Keratinocyte (primary cell): ENCODE data around the gene ATP8A2. TPM values are rescaled to one million over a fixed set of nuclear protein-coding genes. Genes with fewer than 3 reads are reported as not detected.

Source experiments
- DNase-seq: peaks from one replicate; pipeline ENCODE4 v3.0.0-alpha.2; 2011; ENCODE audit warnings: low read depth, missing footprints, low spot score
- FAIRE-seq: peaks from 2 replicates; lab custom pipeline; 2011; peaks lifted over from hg19 to GRCh38; lab: Jason Lieb, UNC
- H2AFZ ChIP-seq: 2 replicates; pipeline ENCODE4 v1.6.0; 2012; ENCODE audit warnings: low read length, control low read depth, inconsistent platforms; ENCODE audit not compliant: control insufficient read depth
- H3K27ac ChIP-seq: 2 replicates; pipeline ENCODE4 v1.5.1; 2011; ENCODE audit warnings: low read length; ENCODE audit not compliant: control insufficient read depth, insufficient read depth
- H3K27me3 ChIP-seq: 3 replicates; pipeline ENCODE4 v1.6.0; 2011; ENCODE audit warnings: low read length; ENCODE audit not compliant: control insufficient read depth, insufficient read depth; ENCODE audit errors: extremely low read depth
- H3K36me3 ChIP-seq, 2 experiments: 2 replicates in 1 of 2; 3 replicates in 1 of 2; pipeline ENCODE4 v1.5.1; 2011; ENCODE audit warnings: low read length in 2 of 2, mild to moderate bottlenecking in 1 of 2; ENCODE audit not compliant: control insufficient read depth in 2 of 2, insufficient read depth in 2 of 2; ENCODE audit errors: extremely low read depth in 1 of 2
- H3K4me1 ChIP-seq: 3 replicates; pipeline ENCODE4 v1.5.1; 2011; ENCODE audit warnings: low read length; ENCODE audit not compliant: control insufficient read depth, insufficient read depth; ENCODE audit errors: extremely low read depth
- H3K4me2 ChIP-seq: 3 replicates; pipeline ENCODE4 v1.6.0; 2011; ENCODE audit warnings: low read depth, low read length; ENCODE audit not compliant: control insufficient read depth, insufficient read depth; ENCODE audit errors: extremely low read depth
- H3K4me3 ChIP-seq, 3 experiments: fragments of 200-600 bp in 1 of 3; sonication (generic) in 1 of 3; 2 replicates in 2 of 3; 3 replicates in 1 of 3; pipeline ENCODE4 v1.5.1; 2011 to 2016; ENCODE audit warnings: low read length in 3 of 3, mild to moderate bottlenecking in 3 of 3, control low read depth in 2 of 3, inconsistent platforms in 1 of 3, low read depth in 1 of 3, mixed read lengths in 1 of 3, mixed run types in 1 of 3, moderate library complexity in 1 of 3; ENCODE audit not compliant: control insufficient read depth in 2 of 3, insufficient read depth in 2 of 3; ENCODE audit errors: extremely low read depth in 1 of 3
- H3K79me2 ChIP-seq: 2 replicates; pipeline ENCODE4 v1.6.0; 2012; ENCODE audit warnings: low read length; ENCODE audit not compliant: control insufficient read depth, insufficient read depth
- H3K9ac ChIP-seq: 3 replicates; pipeline ENCODE4 v1.6.0; 2011; ENCODE audit warnings: low read length; ENCODE audit not compliant: control insufficient read depth, insufficient read depth; ENCODE audit errors: extremely low read depth
- H3K9me1 ChIP-seq: 3 replicates; pipeline ENCODE4 v1.6.0; 2011; ENCODE audit warnings: low read length; ENCODE audit not compliant: control insufficient read depth, insufficient read depth; ENCODE audit errors: extremely low read depth
- H3K9me3 ChIP-seq: 2 replicates; pipeline ENCODE4 v1.5.1; 2012; ENCODE audit warnings: low read depth, low read length; ENCODE audit not compliant: control insufficient read depth
- H4K20me1 ChIP-seq: 3 replicates; pipeline ENCODE4 v1.6.0; 2011; ENCODE audit warnings: low read length; ENCODE audit not compliant: control insufficient read depth, insufficient read depth; ENCODE audit errors: extremely low read depth
- EZH2 ChIP-seq: IDR thresholded peaks from one replicate; pipeline ENCODE4 v1.6.1; 2012; ENCODE audit warnings: inconsistent platforms, mild to moderate bottlenecking, low read length, moderate library complexity
- dilution Hi-C: fragments of 300-500 bp; cut with MboI; formaldehyde crosslinking; loops from one replicate; pipeline ENCODE4 v1.7.0; 2020; ENCODE audit warnings: low sequenced_read_pairs; ENCODE audit not compliant: extremely low pct_ligation_motif_present
- polyA plus RNA-seq, 5 experiments: library from polyadenylated mRNA; depleted of rRNA in 3 of 5; stranded (reverse) in 3 of 5; stranded (forward) in 1 of 5; unstranded in 1 of 5; fragments of >200 nt; gene quantifications; 1 replicate in 1 of 5; 2 replicates in 3 of 5; 3 replicates in 1 of 5; pipeline versions ENCODE4 v1.2.1 to v1.2.3, GENCODE V29; 2011 to 2012; ENCODE audit warnings: missing spikeins in 2 of 5, low read depth in 1 of 5, low replicate concordance in 1 of 5
- small RNA-seq, 3 experiments: library from RNA; depleted of rRNA; stranded (forward); fragments of <200 nt; gene quantifications; one replicate each; pipeline ENCODE3, GENCODE V24; 2012; ENCODE audit warnings: low read depth in 3 of 3, low replicate concordance in 1 of 3; ENCODE audit not compliant: insufficient read length in 3 of 3
- TF ChIP-seq, protein P1 (sequence below), 3 experiments: IDR thresholded peaks in 1 of 3; conservative IDR thresholded peaks in 1 of 3; optimal IDR thresholded peaks in 1 of 3; 2 replicates in 2 of 3; 3 replicates in 1 of 3; pipeline versions ENCODE3 to v1.5.1; 2011; ENCODE audit warnings: low read length in 3 of 3, mild to moderate bottlenecking in 3 of 3, moderate library complexity in 2 of 3, control low read depth in 1 of 3, inconsistent platforms in 1 of 3; ENCODE audit not compliant: insufficient read depth in 2 of 3; ENCODE audit errors: extremely low read depth in 1 of 3

The ATP8A2 gene
- polyA plus RNA-seq, 1 donor (not counting 4 experiments of a cell fraction or from before 2014, with no cell fraction given): 0.16 TPM

DNA sequence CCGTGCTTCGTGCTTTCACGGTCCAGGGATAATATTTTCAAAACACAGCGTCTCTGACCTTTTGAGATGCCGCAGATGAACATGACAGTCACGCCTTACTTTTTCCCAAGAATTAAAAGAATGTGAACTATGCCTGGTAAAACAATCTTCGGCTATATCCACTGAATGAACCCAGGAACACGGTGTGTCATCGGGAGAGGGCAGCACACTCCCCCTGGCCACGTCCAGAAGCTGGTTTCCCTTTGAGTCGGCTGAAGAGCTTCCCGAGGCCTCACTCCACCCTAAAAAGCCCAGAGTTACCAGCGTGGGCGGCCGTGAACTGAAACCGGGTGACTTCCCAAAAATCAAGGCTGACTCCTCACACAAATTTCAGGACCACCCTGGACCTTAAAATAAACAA is 702.9 kb downstream of the ATP8A2 start:
- Histone ChIP-seq H3K4me3 (no peak overlapping the region), H3K9ac (no peak overlapping the region), H3K4me2 (peak overlapping the region; percentile 56), H2AFZ (peak overlapping the region; percentile 27), H3K9me1 (no peaks in the 10 kb centered on the region), H3K36me3 (no peaks in the 10 kb centered on the region), H3K4me1 (peaks cover 2% of the 10 kb centered on the region), H3K27ac (no peak overlapping the region), H3K9me3 (no peaks in the 10 kb centered on the region), H4K20me1 (no peaks in the 10 kb centered on the region), H3K27me3 (no peaks in the 10 kb centered on the region), H3K79me2 (no peaks in the 10 kb centered on the region)
- FAIRE-seq: peak; percentile 88
- dilution Hi-C loops: loop anchor here (25.0 kb wide), 1 partner anchor 487 kb away; no protein-coding TSS in a partner anchor
- TF ChIP-seq, protein P1, sequence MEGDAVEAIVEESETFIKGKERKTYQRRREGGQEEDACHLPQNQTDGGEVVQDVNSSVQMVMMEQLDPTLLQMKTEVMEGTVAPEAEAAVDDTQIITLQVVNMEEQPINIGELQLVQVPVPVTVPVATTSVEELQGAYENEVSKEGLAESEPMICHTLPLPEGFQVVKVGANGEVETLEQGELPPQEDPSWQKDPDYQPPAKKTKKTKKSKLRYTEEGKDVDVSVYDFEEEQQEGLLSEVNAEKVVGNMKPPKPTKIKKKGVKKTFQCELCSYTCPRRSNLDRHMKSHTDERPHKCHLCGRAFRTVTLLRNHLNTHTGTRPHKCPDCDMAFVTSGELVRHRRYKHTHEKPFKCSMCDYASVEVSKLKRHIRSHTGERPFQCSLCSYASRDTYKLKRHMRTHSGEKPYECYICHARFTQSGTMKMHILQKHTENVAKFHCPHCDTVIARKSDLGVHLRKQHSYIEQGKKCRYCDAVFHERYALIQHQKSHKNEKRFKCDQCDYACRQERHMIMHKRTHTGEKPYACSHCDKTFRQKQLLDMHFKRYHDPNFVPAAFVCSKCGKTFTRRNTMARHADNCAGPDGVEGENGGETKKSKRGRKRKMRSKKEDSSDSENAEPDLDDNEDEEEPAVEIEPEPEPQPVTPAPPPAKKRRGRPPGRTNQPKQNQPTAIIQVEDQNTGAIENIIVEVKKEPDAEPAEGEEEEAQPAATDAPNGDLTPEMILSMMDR (optimal IDR thresholded peaks at IDR 0.05 in 1 of 3, IDR thresholded peaks at IDR 0.05 in 1 of 3, conservative IDR thresholded peaks at IDR 0.05 in 1 of 3; ENCODE audit: extremely low read depth in 1 of 3, insufficient read depth in 2 of 3, low read length in 3 of 3): peak in 2 of 3 experiments; percentile 2 to 12
- no peak for TF ChIP-seq EZH2
- DNase-seq: no peak

Small RNAs within 50 kb of the gene (small RNA-seq; reads per million reads assigned to genes)
- 0 reads per million in 3 experiments for gene RN7SL741P
- 0 reads per million in 3 experiments for gene RNU6-78P
- gene RNY1P3: 0 reads per million in 3 experiments

Other genes with a start within 250 kb of the ATP8A2 start
- gene AMER2, start 199.7 kb upstream of the ATP8A2 start, polyA plus RNA-seq: not detected in 3 replicates
- 12.5 to 20.3 TPM (median 12.6 TPM) in 3 replicates for gene MTMR6, start 84.5 kb upstream of the ATP8A2 start, polyA plus RNA-seq
- 36.3 to 51.5 TPM (median 43.8 TPM) in 3 replicates for gene NUP58, start 70.3 kb upstream of the ATP8A2 start, polyA plus RNA-seq